ENCODE results near the gene CASKIN1.

Gene CASKIN1

DNA sequence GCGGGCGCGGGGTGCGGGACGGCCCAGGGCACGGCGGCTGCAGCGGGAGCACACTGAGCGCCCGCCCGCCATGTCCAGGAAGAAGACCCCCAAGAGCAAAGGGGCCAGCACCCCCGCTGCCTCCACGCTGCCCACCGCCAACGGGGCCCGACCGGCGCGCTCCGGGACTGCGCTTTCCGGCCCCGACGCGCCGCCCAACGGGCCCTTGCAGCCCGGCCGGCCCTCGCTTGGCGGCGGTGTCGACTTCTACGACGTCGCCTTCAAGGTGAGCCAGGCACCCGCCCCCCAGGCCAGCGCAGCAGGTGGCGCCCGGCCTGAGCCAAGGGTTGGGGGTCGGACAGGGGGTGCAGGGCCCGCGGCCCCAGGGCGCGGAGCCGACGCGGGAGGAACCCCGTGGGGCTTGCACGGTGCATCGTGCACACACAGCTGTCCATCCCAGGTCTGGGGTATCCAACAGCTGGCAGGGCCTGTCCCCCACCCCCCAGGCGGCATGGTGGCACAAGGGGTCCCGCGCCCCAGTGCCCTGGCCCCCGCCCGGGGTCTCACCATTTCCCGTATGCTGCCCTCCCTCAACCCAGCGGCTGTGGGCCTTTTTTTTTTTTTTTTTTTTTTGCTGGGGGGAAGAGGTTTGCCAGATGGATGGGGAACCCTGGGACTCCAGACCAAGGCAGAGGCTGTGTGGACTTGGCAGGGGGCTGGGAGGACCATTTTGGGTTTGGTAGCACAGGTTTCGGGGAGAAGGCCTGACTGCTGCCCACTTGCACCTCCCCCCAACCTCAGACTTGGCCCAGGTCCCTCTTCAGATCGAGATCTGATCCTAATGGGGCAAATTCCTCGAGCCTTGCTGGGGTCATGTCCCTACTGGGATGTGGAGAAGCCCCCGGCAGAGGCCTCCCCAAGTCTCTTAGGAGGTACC lies 47.4 kb downstream of the CASKIN1 start:
- TF ChIP-seq RAD21 (IDR thresholded peaks at IDR 0.05; ENCODE audit: low read depth) (no peak), CEBPB (IDR thresholded peaks at IDR 0.05) (no peak), ZBTB7A (IDR thresholded peaks at IDR 0.05; ENCODE audit: low read depth) (peak; percentile 78), TCF12 (IDR thresholded peaks at IDR 0.05; ENCODE audit: low read depth) (peak; percentile 19; the same call in 1 of the 2 replicates), TAF1 (IDR thresholded peaks at IDR 0.05; ENCODE audit: low read depth) (no peak), YY1 (IDR thresholded peaks at IDR 0.05; ENCODE audit: low read depth) (no peak), NFIC (IDR thresholded peaks at IDR 0.05) (no peak; the same call in 1 of the 2 replicates), CREB1 (IDR thresholded peaks at IDR 0.05; ENCODE audit: low read depth) (no peak), EGR1 (IDR thresholded peaks at IDR 0.05) (no peak), TEAD4 (IDR thresholded peaks at IDR 0.05) (no peak), FOXM1 (IDR thresholded peaks at IDR 0.05; ENCODE audit: borderline replicate concordance, low read depth) (no peak), EP300 (IDR thresholded peaks at IDR 0.05; ENCODE audit: borderline replicate concordance) (no peak)
- TF ChIP-seq, protein P1, sequence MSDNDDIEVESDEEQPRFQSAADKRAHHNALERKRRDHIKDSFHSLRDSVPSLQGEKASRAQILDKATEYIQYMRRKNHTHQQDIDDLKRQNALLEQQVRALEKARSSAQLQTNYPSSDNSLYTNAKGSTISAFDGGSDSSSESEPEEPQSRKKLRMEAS (IDR thresholded peaks at IDR 0.05): peak; percentile 44
- TF ChIP-seq, protein P2, sequence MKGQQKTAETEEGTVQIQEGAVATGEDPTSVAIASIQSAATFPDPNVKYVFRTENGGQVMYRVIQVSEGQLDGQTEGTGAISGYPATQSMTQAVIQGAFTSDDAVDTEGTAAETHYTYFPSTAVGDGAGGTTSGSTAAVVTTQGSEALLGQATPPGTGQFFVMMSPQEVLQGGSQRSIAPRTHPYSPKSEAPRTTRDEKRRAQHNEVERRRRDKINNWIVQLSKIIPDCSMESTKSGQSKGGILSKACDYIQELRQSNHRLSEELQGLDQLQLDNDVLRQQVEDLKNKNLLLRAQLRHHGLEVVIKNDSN (IDR thresholded peaks at IDR 0.05): no peak
- TF ChIP-seq, protein P3, sequence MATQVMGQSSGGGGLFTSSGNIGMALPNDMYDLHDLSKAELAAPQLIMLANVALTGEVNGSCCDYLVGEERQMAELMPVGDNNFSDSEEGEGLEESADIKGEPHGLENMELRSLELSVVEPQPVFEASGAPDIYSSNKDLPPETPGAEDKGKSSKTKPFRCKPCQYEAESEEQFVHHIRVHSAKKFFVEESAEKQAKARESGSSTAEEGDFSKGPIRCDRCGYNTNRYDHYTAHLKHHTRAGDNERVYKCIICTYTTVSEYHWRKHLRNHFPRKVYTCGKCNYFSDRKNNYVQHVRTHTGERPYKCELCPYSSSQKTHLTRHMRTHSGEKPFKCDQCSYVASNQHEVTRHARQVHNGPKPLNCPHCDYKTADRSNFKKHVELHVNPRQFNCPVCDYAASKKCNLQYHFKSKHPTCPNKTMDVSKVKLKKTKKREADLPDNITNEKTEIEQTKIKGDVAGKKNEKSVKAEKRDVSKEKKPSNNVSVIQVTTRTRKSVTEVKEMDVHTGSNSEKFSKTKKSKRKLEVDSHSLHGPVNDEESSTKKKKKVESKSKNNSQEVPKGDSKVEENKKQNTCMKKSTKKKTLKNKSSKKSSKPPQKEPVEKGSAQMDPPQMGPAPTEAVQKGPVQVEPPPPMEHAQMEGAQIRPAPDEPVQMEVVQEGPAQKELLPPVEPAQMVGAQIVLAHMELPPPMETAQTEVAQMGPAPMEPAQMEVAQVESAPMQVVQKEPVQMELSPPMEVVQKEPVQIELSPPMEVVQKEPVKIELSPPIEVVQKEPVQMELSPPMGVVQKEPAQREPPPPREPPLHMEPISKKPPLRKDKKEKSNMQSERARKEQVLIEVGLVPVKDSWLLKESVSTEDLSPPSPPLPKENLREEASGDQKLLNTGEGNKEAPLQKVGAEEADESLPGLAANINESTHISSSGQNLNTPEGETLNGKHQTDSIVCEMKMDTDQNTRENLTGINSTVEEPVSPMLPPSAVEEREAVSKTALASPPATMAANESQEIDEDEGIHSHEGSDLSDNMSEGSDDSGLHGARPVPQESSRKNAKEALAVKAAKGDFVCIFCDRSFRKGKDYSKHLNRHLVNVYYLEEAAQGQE (IDR thresholded peaks at IDR 0.05; ENCODE audit: low read depth): no peak

DNA sequence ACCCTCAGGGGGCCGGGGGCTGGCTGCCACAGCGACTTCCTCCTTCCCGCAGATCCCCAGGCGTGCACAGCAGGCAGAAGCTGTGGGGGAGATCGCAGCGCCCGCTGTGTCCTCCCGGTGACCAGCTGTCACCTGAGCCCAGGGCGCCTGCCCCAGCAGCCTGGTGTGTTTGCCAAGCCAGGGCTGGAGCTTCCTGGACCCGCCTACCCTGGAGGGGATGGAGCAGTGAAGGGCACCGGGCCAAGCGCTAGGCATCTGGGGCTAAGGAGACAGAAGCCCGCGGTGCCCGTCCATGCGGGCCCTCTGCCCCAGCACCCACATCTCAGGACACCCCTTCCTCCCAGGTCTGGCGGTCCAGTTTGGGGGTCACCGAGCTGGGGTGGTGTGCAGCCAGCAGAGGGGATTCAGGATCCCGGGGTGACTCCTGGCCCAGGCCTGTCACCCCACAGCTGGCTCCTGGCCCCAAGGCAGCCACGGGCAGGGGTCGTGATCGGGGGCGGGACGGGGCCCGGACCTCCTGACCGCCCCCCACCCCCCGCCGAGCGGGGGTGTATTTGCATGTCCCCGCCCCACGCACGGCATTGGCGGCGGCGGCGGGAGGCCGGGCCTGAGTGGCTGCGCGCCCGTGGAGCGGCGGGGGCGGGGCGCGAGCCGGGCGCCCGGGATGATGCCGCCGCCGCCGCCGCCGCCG lies 48.3 kb downstream of the CASKIN1 start, which contains the start of gene RAB26:
Gene RAB26 (plus strand): TSS at position 645 of the 691 bp plus-strand sequence. CDS start 159 bp downstream, outside the sequence.
- TF ChIP-seq TCF12 (IDR thresholded peaks at IDR 0.05; ENCODE audit: low read depth) (peak; percentile 92), TEAD4 (IDR thresholded peaks at IDR 0.05) (peak; percentile 39; the same call in 1 of the 2 replicates), YY1 (IDR thresholded peaks at IDR 0.05; ENCODE audit: low read depth) (peak; percentile 36; the same call in 1 of the 2 replicates), ZBTB7A (IDR thresholded peaks at IDR 0.05; ENCODE audit: low read depth) (peak; percentile 99), TAF1 (IDR thresholded peaks at IDR 0.05; ENCODE audit: low read depth) (0 out of 2 replicates have a peak, but pooled peaks have one; percentile 16), EGR1 (IDR thresholded peaks at IDR 0.05) (no peak), CREB1 (IDR thresholded peaks at IDR 0.05; ENCODE audit: low read depth) (no peak), RAD21 (IDR thresholded peaks at IDR 0.05; ENCODE audit: low read depth) (no peak), NFIC (IDR thresholded peaks at IDR 0.05) (peak; percentile 96), EP300 (IDR thresholded peaks at IDR 0.05; ENCODE audit: borderline replicate concordance) (peak; percentile 78)
- TF ChIP-seq, protein P1 (IDR thresholded peaks at IDR 0.05): peak; percentile 40; the same call in 1 of the 2 replicates
- TF ChIP-seq, protein P2 (IDR thresholded peaks at IDR 0.05): peak; percentile 59

DNA sequence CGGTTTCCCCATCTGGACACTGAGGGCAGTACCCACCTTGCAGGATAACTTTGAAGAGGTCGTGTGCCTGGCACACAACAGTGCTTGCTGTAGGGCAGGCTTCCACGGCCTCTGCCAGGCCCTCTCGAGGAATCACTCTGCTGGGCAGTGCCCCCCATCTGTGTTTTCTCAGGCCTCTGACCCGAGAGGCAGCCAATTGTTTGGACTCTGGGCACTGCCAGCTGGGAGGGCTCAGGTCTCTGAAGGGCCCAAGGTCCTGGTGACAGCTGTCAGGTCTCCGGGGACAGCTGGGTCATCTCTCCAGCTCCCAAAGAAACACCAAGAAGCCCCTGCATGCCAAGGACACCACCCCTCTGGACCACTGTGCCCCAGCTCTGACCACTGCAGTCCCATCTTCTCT lies 49.0 kb downstream of the CASKIN1 start:
- TF ChIP-seq ZBTB7A (IDR thresholded peaks at IDR 0.05; ENCODE audit: low read depth) (no peak), EGR1 (IDR thresholded peaks at IDR 0.05) (no peak), TAF1 (IDR thresholded peaks at IDR 0.05; ENCODE audit: low read depth) (no peak)
- TF ChIP-seq, protein P3 (IDR thresholded peaks at IDR 0.05; ENCODE audit: low read depth): no peak

DNA sequence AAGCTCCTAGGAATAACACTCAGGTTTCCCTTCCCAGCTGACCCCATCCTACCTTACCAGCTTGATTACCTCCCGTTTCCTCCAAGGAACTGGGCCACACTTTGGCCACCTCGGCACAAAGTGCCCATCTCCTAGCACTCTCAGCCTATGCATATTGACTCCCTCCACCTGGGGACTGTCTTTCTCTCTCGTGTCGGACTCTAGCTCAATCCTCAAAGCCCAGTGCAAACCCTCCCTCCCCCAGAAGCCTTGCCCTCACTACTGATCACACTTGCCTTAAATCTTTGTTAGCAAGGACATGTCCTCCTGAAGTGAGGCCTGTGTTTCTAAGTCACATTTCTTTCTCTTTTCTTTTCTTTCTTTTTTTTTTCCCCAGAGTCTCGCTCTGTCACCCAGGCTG lies 50.6 kb downstream of the CASKIN1 start:
- TF ChIP-seq TAF1 (IDR thresholded peaks at IDR 0.05; ENCODE audit: low read depth): no peak

DNA sequence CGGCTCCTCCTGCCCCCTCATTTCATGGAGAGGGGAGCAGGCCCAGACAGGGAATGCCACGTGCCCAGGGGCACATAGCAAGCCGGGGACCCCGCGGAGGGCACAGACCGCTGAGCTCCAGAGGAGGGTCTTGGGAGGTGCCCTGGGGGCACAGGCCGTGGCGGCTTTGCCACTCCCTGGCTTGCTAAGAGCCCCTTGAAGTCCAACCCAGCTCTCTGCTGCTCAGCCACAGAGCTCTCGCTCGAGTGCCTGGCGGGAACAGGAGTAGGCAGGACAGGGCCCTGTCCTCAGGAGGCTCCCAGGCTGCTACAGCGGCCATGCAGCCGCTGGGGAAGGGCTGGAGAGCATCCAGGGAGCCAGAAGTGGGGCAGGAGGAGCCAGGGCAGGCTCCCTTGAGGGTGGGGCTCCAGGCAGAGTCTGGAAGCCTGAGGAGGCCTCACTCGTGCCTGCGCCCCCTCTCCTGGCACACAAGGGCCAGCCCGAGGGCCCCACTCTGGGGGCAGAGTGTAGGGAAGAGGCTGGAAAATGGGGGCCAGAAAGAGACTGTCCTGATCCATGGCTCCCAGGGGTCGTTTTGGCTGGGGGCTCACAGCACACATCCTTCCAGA lies 52.4 kb downstream of the CASKIN1 start:
- no peak for TF ChIP-seq CEBPB (IDR thresholded peaks at IDR 0.05)
- TF ChIP-seq EGR1 (IDR thresholded peaks at IDR 0.05): no peak
- no peak for TF ChIP-seq RAD21 (IDR thresholded peaks at IDR 0.05; ENCODE audit: low read depth)
- TF ChIP-seq TAF1 (IDR thresholded peaks at IDR 0.05; ENCODE audit: low read depth): no peak
- TF ChIP-seq TCF12 (IDR thresholded peaks at IDR 0.05; ENCODE audit: low read depth): no peak
- TF ChIP-seq, protein P2 (IDR thresholded peaks at IDR 0.05): no peak
- TF ChIP-seq FOXM1 (IDR thresholded peaks at IDR 0.05; ENCODE audit: borderline replicate concordance, low read depth): no peak
- TF ChIP-seq TEAD4 (IDR thresholded peaks at IDR 0.05): no peak
- TF ChIP-seq, protein P3 (IDR thresholded peaks at IDR 0.05; ENCODE audit: low read depth): no peak
- no peak for TF ChIP-seq ZBTB7A (IDR thresholded peaks at IDR 0.05; ENCODE audit: low read depth)
- no peak for TF ChIP-seq EP300 (IDR thresholded peaks at IDR 0.05; ENCODE audit: borderline replicate concordance)
- no peak for TF ChIP-seq CREB1 (IDR thresholded peaks at IDR 0.05; ENCODE audit: low read depth)
- TF ChIP-seq YY1 (IDR thresholded peaks at IDR 0.05; ENCODE audit: low read depth): no peak
- TF ChIP-seq, protein P1 (IDR thresholded peaks at IDR 0.05): no peak
- TF ChIP-seq NFIC (IDR thresholded peaks at IDR 0.05): no peak

All from Ishikawa (cell line).